HG03108 (cell line): Measurements from ENCODE around the gene TSPAN3.

Experiments used
- ATAC-seq: cut with Tn5 transposase; IDR thresholded peaks from one replicate; pipeline ENCODE4 v1.9.1; 2021; ENCODE audit warnings: moderate library complexity; ENCODE audit not compliant: unreplicated experiment

Gene TSPAN3

DNA sequence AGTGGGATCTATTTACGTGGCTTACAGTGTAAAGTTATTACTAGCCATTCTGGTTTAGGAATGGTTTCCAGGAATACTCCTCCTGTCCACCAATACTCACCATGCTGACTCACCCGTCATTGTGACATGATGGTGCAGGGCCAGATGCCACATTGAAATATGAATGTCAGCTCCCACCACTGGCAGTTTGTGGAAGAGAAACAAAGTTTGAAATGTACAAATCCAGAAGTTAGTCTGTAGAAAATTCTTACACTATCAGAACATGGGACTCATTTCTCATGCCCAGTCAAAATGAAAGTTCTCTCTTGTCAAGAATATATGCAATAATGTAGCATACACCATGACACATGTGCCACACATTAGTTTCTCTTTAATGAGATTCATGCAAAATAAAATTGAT, 14.4 kb upstream of the TSPAN3 start:
- ATAC-seq, result no peak

DNA sequence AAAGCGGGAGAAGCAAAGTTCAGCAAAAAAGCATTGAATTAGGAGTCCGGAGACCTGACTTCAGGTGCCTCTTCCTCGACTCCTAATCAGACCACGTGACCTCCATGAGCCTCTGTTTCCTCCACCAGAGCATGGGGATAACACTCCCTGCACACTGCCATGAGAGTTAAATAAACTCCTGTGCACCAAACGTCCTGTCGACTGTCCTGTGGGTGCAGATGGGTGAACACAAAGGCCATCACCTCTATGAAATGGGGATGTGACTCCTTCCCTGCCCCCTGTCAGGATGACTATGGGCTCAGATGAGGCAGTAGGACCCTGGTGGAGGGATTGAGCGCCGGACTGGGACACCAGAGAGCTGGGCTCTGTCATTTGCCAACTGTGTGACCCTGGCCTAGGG, 13.5 kb upstream of the TSPAN3 start:
- ATAC-seq, result no peak

DNA sequence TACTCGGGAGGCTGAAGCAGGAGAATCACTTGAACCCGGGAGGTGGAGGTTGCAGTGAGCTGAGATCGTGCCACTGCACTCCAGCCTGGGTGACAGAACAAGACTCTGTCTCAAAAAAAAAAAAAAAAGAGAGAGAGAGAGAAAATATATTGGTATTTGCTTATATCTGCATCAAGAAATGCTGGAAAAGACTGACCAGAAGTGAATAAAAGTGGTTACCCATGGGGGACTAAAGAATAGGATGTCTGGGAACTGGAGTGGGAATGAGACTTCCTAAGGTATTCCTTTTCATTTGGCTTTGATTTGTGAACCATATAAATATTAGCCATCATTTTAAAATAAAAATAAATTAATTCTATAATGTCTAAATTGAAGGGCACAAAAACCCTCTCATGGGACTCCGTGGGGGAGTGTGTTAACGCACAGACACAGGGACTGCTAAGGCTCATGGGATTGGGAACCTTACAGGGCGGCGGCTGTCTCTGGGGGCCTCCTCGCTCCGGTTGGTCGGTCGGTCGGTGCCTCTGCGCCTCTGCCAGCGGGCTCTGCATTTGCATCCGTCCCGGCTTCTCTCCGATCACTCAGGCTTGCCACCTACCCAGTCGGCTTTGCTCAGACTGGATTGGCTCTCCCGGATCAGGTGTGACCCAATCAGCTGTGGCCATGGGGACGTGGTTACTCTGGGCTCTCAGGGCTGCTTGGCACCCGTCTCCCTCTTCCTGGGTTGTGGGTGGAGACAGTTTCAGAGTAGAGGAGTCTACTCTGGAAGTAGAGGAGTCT, 12.7 kb upstream of the TSPAN3 start:
- ATAC-seq, result peak; percentile 79

DNA sequence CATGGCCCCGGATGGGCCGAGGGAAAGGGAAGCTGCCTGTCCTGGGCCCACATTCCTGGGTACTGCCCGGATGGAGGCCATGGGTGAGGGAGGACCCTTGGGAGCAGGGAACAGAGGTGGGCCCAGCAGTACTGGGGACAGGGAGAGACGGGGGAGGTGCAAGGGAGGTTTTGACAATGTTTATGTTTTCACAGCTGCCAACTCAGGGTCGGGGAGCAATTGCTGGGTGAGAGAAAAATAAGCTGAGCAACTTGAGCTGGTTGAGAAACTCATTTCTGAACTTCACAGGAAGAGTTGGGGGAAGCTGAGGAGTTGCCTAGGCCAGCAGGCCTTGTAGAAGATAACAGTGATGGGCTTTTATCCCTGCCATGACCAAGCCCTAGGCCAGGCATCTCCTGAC, 11.1 kb upstream of the TSPAN3 start:
- no peak for ATAC-seq

DNA sequence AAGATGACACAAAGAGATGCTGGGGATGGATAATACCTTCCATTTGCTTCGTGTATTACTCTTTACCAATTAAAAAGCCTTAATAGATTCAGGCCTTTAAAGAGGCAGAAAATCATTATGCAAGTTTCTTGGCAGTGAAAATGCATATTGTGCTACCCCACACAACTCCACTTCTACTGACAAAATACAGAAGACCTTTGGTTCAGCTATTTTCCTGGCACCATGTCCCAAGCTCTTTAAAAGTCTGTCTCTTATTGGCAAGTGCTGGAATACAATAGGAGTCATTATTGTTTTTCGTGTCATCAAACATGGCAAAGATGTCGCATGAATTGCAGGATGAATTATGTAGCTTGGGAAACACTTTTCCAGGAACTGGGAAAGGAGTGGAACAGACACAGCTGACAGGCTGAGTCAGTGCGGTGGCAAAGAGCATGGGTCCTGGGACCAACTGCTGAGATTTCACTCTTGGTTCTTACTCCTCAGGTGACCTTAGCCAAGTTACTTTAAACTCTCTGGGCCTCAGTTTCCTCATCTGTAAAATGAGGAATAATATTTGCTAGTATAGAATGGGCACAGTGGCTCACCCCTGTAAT, 5.5 kb upstream of the TSPAN3 start:
- no peak for ATAC-seq

DNA sequence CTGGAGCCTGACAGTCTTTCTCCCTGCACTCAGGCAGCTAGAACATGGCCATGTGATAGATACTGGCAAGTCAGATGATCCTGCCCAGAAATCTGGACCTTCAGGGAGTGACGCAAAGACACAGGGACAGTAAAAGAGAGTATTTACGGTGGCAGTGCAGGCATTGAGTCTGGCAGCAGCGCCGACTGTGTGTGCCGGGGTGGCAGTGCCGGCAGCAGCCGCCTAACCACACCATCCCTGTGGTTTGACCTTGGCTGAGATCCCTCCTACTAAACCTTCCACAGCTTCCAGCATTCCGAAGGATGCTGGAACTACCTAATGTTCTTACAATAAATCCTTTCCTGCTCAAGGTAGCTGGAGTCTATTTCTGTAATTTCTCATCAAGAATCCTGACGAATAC, 4.6 kb upstream of the TSPAN3 start:
- ATAC-seq, result no peak

DNA sequence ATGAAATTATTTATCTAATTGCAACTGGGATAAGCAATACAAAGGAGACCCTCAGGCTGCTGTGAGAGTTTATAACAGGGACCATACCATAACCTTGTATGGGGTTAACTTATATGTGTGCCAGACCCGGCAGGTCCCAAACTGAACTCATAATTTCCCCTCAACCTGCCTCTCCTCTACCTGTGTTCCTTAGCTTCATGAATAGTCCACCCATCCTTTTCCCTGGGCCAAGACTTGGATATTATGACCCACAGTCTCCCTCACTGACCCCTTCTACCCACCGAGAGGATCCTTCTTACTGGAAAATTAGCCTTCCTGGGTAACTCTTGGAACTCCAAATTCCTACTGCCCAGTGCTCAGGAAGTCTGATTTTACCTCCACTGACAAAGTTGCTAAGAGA, 3.4 kb upstream of the TSPAN3 start:
- ATAC-seq, result no peak

DNA sequence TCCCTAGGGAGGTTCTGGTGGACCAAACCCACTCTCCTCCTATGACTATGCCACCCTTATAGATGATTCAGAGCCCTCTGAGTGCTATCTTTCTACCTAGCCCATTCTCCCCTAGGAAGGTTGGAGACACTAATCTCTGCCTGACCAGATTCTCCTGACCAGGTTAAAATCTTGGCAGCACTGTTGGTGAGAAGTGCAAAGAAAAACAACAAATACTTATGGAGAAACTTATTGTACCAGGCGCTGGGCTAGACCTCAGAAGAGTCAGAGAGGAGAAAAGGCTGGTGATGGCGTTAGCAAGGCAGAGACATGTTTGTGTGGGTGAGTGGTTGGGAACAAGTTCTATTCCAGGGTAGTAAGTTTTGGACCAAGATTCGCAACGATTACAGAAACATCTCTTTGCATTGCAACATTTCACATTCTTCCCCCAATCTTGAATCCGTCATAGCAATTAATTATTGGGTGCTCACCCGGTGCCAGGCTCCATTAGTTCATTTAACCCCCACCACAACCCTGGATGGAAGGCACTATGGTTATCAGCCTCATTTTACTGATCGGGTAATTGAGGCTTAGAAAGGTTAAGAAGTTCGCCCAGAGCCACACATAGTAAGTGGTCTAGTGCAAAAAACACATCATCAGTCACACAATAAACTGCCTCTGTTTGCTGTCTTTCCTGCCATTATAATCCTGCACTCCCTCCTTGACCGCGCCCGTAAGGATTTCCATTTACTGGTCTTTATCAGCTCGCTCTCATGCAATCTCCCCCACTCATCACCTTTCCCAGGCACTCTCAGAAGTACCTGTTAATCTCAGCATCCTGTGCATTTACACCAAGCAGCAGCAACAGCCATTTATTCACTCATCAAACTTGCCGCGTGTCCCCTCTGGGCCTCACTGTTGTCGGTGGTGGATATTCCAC, 655 bp upstream of the TSPAN3 start:
- ATAC-seq, result no peak

DNA sequence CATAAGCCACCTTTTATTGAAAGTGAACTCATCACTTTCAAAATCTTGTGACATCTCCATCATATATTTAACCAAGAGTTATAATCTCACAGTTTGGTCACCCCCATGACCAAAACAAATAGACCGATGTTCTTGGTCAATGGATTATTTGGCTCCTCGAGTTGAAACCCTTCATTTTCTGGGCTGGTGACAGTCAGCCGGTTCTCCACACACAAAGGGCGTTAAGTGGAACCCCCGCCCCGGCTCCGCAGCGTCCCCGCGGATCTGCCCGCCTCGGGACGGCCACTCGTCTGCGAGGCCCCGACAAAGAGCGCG, 772 bp downstream of the TSPAN3 start:
- ATAC-seq, result no peak

DNA sequence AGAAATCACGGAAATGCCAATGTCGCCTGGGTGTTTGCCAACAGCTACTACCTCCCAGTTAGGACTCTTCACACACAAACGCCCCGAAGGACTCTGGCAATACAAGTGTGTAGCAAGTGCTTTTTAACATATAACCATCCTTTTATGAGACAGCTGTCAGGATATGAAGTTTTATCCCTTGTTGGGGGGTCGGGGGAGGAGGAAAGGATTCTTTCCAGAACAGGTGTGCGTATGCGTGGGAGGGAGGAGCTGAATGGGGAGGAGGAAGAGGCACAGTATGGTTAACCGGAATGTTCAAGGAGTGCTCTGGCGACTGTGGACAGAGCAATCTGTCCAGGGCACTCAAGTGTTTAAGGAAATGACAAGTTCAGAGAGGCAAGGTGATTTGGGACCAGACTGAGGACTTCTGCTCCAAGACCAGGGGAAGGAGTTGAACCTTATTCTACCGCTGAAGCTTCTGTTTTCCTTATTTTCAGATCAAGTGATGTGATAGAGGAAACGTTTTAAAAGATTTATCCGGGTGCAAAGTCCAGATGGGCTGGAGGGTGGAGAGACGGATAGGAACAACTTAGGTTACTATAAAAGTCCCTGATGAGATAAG, 1.3 kb downstream of the TSPAN3 start:
- no peak for ATAC-seq

DNA sequence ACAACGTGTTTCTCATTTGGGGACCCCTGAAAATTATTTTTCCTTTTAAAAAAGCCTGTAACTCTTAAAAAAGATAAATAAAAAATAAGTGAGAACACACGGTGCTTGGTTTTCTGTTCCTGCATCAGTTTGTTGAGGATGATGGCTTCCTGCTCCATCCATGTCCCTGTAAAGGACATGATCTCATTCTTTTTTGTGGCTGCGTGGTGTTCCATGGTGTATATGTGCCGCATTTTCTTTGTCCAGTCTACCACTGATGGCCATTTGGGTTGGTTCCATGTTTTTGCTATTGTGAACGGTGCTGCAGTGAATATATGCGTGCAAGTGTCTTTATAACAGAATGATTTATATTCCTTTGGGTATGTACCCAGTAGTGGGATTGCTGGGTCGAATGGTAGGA, 2.3 kb downstream of the TSPAN3 start:
- no peak for ATAC-seq

DNA sequence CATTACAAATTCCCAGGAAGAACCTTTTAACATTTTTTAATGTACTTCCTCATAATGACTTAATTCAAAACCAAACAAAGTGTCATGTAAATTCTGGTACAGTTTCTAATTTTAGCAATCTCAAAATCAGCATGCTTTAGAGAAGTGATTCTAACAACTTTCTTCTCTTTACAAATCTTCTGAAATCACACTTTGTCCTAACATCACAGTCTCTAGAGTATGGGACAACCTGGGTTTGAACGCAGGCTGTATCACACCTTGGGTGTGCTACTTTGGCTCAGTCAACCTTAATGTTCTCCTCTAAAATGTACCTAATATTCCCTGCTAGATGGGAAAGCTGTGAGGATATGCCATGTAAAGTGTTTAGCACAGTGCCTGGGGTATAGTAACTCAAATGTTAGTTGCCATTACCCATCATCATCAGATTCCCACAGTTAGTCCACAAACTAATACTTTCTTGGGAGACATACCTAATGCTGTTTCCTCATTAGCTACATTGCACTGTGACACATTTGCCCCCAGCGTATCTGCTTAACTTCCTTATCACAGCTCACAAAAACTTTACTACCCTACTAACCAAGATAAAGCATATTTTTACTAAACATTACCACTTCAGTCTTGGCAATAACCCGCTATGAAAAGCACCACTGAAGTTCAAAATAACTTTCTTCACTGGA, 3.1 kb downstream of the TSPAN3 start:
- no peak for ATAC-seq

DNA sequence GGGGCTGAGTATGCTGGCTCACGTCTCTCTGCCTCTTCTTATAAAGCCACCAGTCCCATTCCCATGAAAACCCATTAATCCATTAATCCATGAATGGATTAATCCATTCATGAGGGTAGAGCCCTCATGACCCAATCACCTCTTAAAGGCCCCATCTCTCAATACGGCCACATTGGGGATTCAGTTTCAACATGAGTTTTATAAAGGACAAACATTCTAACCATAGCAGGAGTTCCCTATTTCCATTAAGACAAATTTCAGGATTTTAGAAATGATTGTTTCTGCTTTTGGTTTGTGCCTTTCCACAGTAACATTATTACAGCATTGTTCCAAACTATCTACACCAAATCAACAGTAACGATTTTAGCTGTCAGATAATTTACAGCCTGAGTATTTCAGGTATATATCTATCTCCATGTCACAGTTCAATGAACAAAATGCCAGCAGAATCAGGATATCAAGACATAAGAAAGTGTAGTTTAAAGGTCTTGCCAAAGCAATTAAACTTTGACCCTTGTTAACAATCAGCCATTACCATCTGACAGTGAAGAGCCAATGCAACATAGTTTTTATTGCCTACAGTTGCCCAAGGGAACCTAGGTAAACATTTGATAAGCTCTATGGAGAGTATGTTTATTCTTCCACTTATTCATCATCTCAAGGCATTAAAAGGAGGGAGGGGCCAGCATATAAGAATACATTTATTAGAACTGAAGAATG, 3.8 kb downstream of the TSPAN3 start:
- no peak for ATAC-seq

DNA sequence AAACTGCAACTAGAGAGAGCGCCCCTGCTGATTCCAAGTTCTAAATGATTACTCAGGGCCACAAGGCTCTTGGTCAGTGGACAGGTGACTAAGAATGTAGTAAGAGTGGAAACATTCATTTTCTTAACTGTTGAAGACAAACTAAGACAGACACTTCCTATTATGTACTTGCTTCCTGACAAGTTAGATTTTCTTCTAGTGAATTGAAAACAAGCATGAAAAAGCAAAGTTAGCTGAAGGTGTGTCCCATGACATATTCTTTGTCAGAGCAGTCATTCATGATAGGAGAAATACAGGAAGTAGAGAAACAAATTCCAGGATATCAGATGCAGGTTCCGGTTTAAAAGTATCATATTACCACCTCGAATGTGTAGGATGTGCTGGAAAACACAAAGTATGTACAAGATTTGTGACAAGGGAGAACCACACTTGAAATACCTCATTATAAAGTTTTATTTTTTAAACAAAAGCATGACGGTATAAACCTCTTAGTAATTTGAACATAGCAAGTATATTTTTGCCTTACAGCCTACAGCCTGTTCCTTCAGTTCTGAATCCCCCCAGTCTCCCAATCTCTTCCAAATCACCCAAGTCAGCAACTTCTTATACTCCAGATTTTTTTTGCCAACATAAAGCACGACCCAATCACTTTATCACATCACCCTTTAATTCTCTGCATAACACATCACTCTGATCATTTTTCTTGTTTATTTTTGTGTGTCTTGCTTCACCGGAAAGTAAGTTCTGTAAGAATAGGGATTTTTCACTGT, 6.2 kb downstream of the TSPAN3 start:
- no peak for ATAC-seq

DNA sequence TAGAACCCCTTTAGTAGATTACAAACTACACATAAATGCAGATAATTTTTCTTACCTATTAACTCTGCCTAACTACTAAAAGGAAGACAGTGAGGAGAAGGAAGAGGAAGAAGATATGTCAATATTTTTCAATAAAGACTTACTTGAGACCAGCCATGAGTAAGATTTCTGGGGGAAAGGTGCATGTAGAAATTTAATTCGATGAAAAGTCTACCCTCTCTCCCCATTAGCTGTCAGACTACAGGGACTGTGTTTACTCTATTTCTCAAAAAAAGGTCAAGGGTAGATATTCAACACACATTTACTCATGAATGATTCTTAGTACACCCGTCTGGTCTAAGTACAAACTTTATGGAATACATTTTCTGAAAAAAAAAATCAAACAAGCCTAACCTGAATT, 6.8 kb downstream of the TSPAN3 start:
- no peak for ATAC-seq

DNA sequence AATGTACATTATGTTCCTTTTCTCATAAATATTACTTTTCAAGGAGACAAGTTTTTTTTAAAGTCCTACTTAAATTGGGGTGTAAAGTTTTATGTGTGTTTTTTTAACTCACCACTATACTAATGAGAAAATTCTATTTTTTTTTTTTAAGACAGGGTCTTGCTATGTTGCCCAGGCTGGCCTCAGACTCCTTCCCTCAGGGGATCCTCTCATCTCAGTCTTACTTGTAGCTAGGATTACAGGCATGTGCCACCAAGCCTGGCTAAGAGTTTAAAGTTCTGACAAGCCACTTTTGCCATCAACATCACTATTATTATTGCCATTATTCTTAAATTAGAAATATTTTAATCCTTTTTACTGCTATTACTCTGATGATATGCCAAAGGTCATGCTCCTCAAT, 7.7 kb downstream of the TSPAN3 start:
- no peak for ATAC-seq

DNA sequence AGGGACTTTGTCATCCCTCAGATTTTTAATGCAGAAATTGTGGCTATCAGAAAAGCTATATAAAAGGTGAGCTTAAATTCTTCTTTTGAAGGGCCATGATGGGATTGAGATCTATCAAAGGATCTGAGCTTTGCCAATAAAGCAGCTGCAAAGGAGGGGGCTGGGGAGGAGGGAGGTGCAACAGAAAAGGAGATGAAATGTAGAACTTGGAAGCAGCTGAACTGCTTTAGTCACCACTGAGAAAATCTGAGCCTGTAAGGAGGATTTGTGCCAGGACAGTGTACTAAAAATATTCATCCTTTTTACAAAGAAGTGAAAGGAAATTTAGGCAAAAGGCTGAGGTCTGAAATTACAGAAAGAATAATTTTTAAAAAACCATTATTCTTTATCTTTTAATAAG, 10.4 kb downstream of the TSPAN3 start:
- ATAC-seq, result no peak

DNA sequence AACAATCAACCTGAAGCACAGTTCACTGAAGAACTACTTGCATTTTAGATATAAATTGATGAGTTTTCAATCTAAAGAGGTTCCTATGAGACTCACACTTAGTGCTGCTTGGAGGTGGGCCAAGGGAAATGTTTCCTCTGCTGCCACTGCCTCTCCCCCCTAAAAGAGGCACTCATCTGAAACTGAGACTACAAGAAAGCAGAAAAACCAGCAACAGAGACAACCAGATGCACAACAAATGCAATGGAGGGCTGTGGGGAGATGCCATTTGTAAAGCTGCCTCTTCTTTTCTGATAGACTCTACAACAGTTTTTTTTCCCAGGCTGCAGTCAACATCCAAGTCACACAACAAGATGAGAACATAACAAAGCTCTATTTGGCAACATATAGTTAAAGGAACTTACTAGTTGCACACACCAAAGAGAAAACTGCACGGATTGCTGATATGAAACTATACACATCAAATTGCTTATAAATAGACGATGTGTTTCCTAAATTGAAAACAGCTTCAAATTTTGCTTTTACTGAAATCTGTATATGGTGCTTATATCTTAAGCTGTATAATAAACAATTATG, 11.0 kb downstream of the TSPAN3 start:
- peak; percentile 63 for ATAC-seq

DNA sequence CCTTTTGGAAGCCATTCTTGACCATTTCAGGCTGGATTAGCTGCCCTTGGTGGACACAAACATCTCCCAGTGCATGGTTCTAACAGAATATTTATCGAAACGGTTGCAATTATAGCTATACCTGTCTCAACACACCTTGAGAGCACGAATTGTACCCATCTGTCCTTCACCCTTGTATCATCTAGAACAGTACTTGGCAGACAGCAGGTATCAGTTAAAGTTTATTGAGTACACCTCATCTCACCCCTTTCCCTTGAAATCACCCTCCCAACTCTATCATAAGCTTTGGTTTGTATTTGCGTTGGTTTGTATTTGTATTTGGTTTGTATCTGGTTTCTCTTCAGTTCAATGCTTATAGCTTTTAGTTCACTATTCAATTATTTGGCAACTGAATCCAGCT, 12.4 kb downstream of the TSPAN3 start:
- ATAC-seq, result no peak
